Keratinocyte (primary cell): ENCODE data around the gene CNGA4. TPM values are rescaled to one million over a fixed set of nuclear protein-coding genes. Genes with fewer than 3 reads are reported as not detected.

Experiments
- DNase-seq: peaks from one replicate; pipeline ENCODE4 v3.0.0-alpha.2; 2011; ENCODE audit warnings: low read depth, missing footprints, low spot score
- FAIRE-seq: peaks from 2 replicates; lab custom pipeline; 2011; peaks lifted over from hg19 to GRCh38; lab: Jason Lieb, UNC
- H2AFZ ChIP-seq: 2 replicates; pipeline ENCODE4 v1.6.0; 2012; ENCODE audit warnings: low read length, control low read depth, inconsistent platforms; ENCODE audit not compliant: control insufficient read depth
- H3K27ac ChIP-seq: 2 replicates; pipeline ENCODE4 v1.5.1; 2011; ENCODE audit warnings: low read length; ENCODE audit not compliant: control insufficient read depth, insufficient read depth
- H3K27me3 ChIP-seq: 3 replicates; pipeline ENCODE4 v1.6.0; 2011; ENCODE audit warnings: low read length; ENCODE audit not compliant: control insufficient read depth, insufficient read depth; ENCODE audit errors: extremely low read depth
- H3K36me3 ChIP-seq, 2 experiments: 2 replicates in 1 of 2; 3 replicates in 1 of 2; pipeline ENCODE4 v1.5.1; 2011; ENCODE audit warnings: low read length in 2 of 2, mild to moderate bottlenecking in 1 of 2; ENCODE audit not compliant: control insufficient read depth in 2 of 2, insufficient read depth in 2 of 2; ENCODE audit errors: extremely low read depth in 1 of 2
- H3K4me1 ChIP-seq: 3 replicates; pipeline ENCODE4 v1.5.1; 2011; ENCODE audit warnings: low read length; ENCODE audit not compliant: control insufficient read depth, insufficient read depth; ENCODE audit errors: extremely low read depth
- H3K4me2 ChIP-seq: 3 replicates; pipeline ENCODE4 v1.6.0; 2011; ENCODE audit warnings: low read depth, low read length; ENCODE audit not compliant: control insufficient read depth, insufficient read depth; ENCODE audit errors: extremely low read depth
- H3K4me3 ChIP-seq, 3 experiments: fragments of 200-600 bp in 1 of 3; sonication (generic) in 1 of 3; 2 replicates in 2 of 3; 3 replicates in 1 of 3; pipeline ENCODE4 v1.5.1; 2011 to 2016; ENCODE audit warnings: low read length in 3 of 3, mild to moderate bottlenecking in 3 of 3, control low read depth in 2 of 3, inconsistent platforms in 1 of 3, low read depth in 1 of 3, mixed read lengths in 1 of 3, mixed run types in 1 of 3, moderate library complexity in 1 of 3; ENCODE audit not compliant: control insufficient read depth in 2 of 3, insufficient read depth in 2 of 3; ENCODE audit errors: extremely low read depth in 1 of 3
- H3K79me2 ChIP-seq: 2 replicates; pipeline ENCODE4 v1.6.0; 2012; ENCODE audit warnings: low read length; ENCODE audit not compliant: control insufficient read depth, insufficient read depth
- H3K9ac ChIP-seq: 3 replicates; pipeline ENCODE4 v1.6.0; 2011; ENCODE audit warnings: low read length; ENCODE audit not compliant: control insufficient read depth, insufficient read depth; ENCODE audit errors: extremely low read depth
- H3K9me1 ChIP-seq: 3 replicates; pipeline ENCODE4 v1.6.0; 2011; ENCODE audit warnings: low read length; ENCODE audit not compliant: control insufficient read depth, insufficient read depth; ENCODE audit errors: extremely low read depth
- H3K9me3 ChIP-seq: 2 replicates; pipeline ENCODE4 v1.5.1; 2012; ENCODE audit warnings: low read depth, low read length; ENCODE audit not compliant: control insufficient read depth
- H4K20me1 ChIP-seq: 3 replicates; pipeline ENCODE4 v1.6.0; 2011; ENCODE audit warnings: low read length; ENCODE audit not compliant: control insufficient read depth, insufficient read depth; ENCODE audit errors: extremely low read depth
- CTCF ChIP-seq, 3 experiments: IDR thresholded peaks in 1 of 3; conservative IDR thresholded peaks in 1 of 3; optimal IDR thresholded peaks in 1 of 3; 2 replicates in 2 of 3; 3 replicates in 1 of 3; pipeline versions ENCODE3 to v1.5.1; 2011; ENCODE audit warnings: low read length in 3 of 3, mild to moderate bottlenecking in 3 of 3, moderate library complexity in 2 of 3, control low read depth in 1 of 3, inconsistent platforms in 1 of 3; ENCODE audit not compliant: insufficient read depth in 2 of 3; ENCODE audit errors: extremely low read depth in 1 of 3
- EZH2 ChIP-seq: IDR thresholded peaks from one replicate; pipeline ENCODE4 v1.6.1; 2012; ENCODE audit warnings: inconsistent platforms, mild to moderate bottlenecking, low read length, moderate library complexity
- dilution Hi-C: fragments of 300-500 bp; cut with MboI; formaldehyde crosslinking; loops from one replicate; pipeline ENCODE4 v1.7.0; 2020; ENCODE audit warnings: low sequenced_read_pairs; ENCODE audit not compliant: extremely low pct_ligation_motif_present
- polyA plus RNA-seq, 5 experiments: library from polyadenylated mRNA; depleted of rRNA in 3 of 5; stranded (reverse) in 3 of 5; stranded (forward) in 1 of 5; unstranded in 1 of 5; fragments of >200 nt; gene quantifications; 1 replicate in 1 of 5; 2 replicates in 3 of 5; 3 replicates in 1 of 5; pipeline versions ENCODE4 v1.2.1 to v1.2.3, GENCODE V29; 2011 to 2012; ENCODE audit warnings: missing spikeins in 2 of 5, low read depth in 1 of 5, low replicate concordance in 1 of 5

Gene CNGA4
- polyA plus RNA-seq, 1 donor (not counting 4 experiments of a cell fraction or from before 2014, with no cell fraction given): 0.09 TPM

- TF ChIP-seq CTCF (optimal IDR thresholded peaks at IDR 0.05 in 1 of 3, IDR thresholded peaks at IDR 0.05 in 1 of 3, conservative IDR thresholded peaks at IDR 0.05 in 1 of 3; ENCODE audit: extremely low read depth in 1 of 3, insufficient read depth in 2 of 3, low read length in 3 of 3) (no peak), EZH2 (no peak)
- FAIRE-seq (no peak), DNase-seq (no peak)
- no peak overlapping the region for H3K4me2 ChIP-seq
- H3K4me3 ChIP-seq: no peak overlapping the region
- no peaks in the 10 kb centered on the region for H3K79me2 ChIP-seq
- no peaks in the 10 kb centered on the region for H3K9me3 ChIP-seq
- H3K27ac ChIP-seq: no peak overlapping the region
- no peak overlapping the region for H2AFZ ChIP-seq
- no peaks in the 10 kb centered on the region for H3K27me3 ChIP-seq
- no peak overlapping the region for H3K9ac ChIP-seq
- no peaks in the 10 kb centered on the region for H3K36me3 ChIP-seq
- no peaks in the 10 kb centered on the region for H3K9me1 ChIP-seq
- dilution Hi-C loops: no loop called here
- no peaks in the 10 kb centered on the region for H4K20me1 ChIP-seq
- no peaks in the 10 kb centered on the region for H3K4me1 ChIP-seq
Observed at GRCh38 chr11:6197466-6198200, 41.3 kb upstream of the CNGA4 start.

- Histone ChIP-seq H4K20me1 (no peaks in the 10 kb centered on the region), H3K4me1 (no peaks in the 10 kb centered on the region), H3K4me3 (no peak within 1 kb of the TSS), H2AFZ (no peak within 1 kb of the TSS), H3K27ac (no peak within 1 kb of the TSS), H3K4me2 (no peak within 1 kb of the TSS), H3K36me3 (no peaks in the 10 kb centered on the region), H3K27me3 (no peaks in the 10 kb centered on the region), H3K9ac (no peak within 1 kb of the TSS), H3K79me2 (no peaks in the 10 kb centered on the region), H3K9me3 (no peaks in the 10 kb centered on the region), H3K9me1 (no peaks in the 10 kb centered on the region)
- TF ChIP-seq EZH2: no peak
- no peak for TF ChIP-seq CTCF (optimal IDR thresholded peaks at IDR 0.05 in 1 of 3, IDR thresholded peaks at IDR 0.05 in 1 of 3, conservative IDR thresholded peaks at IDR 0.05 in 1 of 3; ENCODE audit: extremely low read depth in 1 of 3, insufficient read depth in 2 of 3, low read length in 3 of 3)
- dilution Hi-C loops: no loop called here
- DNase-seq (no peak), FAIRE-seq (no peak)
Observed at GRCh38 chr11:6199174-6199810, 39.6 kb upstream of the CNGA4 start, which contains the start of gene OR52W1. TSS of gene OR52W1 (plus strand) at chr11:6199224. CDS start at chr11:6199224, 0 bp downstream.
